Hypothalamus (tissue), 51 donors: ENCODE data around the gene EME1.
"Not testable (repeated sequence)": the region's sequence is repeated elsewhere in the genome, so short reads cannot be mapped to it uniquely, and the experiment has no call there.

ENCODE experiments used
- DNase-seq, 51 donors: peaks; one replicate each; lab custom pipeline; 2025; lab: John Stamatoyannopoulos, UW

EME1 gene

GRCh38 chr17:50423553-50424159 is 50.6 kb downstream of the EME1 start:
- peak in 1 of 51 donors; percentile 6 for DNase-seq

GRCh38 chr17:50424246-50424995 is 51.4 kb downstream of the EME1 start:
- DNase-seq = no peak

GRCh38 chr17:50424996-50425681 is 52.1 kb downstream of the EME1 start:
- peak in 1 of 51 donors; percentile 16 for DNase-seq

- peak in 29 of 51 donors; percentile 3 to 60 (median 26) for DNase-seq
These were observed 52.8 kb downstream of the EME1 start, which contains the start of gene ACSF2 for GRCh38 chr17:50425682-50426471. Gene ACSF2, plus strand, starts transcription at chr17:50426218. Its CDS starts 44 bp downstream, at chr17:50426262.

GRCh38 chr17:50426472-50426782 is 53.4 kb downstream of the EME1 start:
- peak in 3 of 51 donors; percentile 20 to 31 (median 25) for DNase-seq

GRCh38 chr17:50426814-50427787 is 54.1 kb downstream of the EME1 start:
- peak in 5 of 51 donors; percentile 1 to 15 (median 7) for DNase-seq

GRCh38 chr17:50428126-50428525 is 55.1 kb downstream of the EME1 start:
- DNase-seq = not testable (repeated sequence)

GRCh38 chr17:50428831-50429424 is 55.9 kb downstream of the EME1 start:
- DNase-seq = no peak

- no peak for DNase-seq
These were observed 56.8 kb downstream of the EME1 start for GRCh38 chr17:50429793-50430192.
